Osteocyte (in vitro differentiated cells): Measurements from ENCODE around the gene NAPA. TPM values are rescaled to one million over a fixed set of nuclear protein-coding genes. Genes with fewer than 3 reads are reported as not detected.

Experiments
- DNase-seq: peaks from one replicate; pipeline ENCODE4 v3.0.0; 2021; ENCODE audit warnings: mixed read lengths; ENCODE audit not compliant: unreplicated experiment; ENCODE audit errors: extremely low spot score
- H3K27ac Mint-ChIP-seq: one replicate; pipeline ENCODE4 v1.8.0; 2021; ENCODE audit warnings: mild to moderate bottlenecking, mixed read lengths; ENCODE audit not compliant: unreplicated experiment
- H3K27me3 Mint-ChIP-seq: one replicate; pipeline ENCODE4 v1.8.0; 2021; ENCODE audit warnings: mixed read lengths; ENCODE audit not compliant: unreplicated experiment
- H3K36me3 Mint-ChIP-seq: one replicate; pipeline ENCODE4 v1.8.0; 2021; ENCODE audit warnings: mixed read lengths; ENCODE audit not compliant: unreplicated experiment
- H3K4me1 Mint-ChIP-seq: one replicate; pipeline ENCODE4 v1.8.0; 2021; ENCODE audit warnings: mixed read lengths; ENCODE audit not compliant: unreplicated experiment
- H3K4me3 Mint-ChIP-seq: one replicate; pipeline ENCODE4 v1.8.0; 2021; ENCODE audit warnings: mild to moderate bottlenecking, moderate library complexity, mixed read lengths; ENCODE audit not compliant: unreplicated experiment
- H3K9me3 Mint-ChIP-seq: one replicate; pipeline ENCODE4 v1.8.0; 2021; ENCODE audit warnings: mixed read lengths; ENCODE audit not compliant: unreplicated experiment
- total RNA-seq: library from RNA; stranded (reverse); gene quantifications from 2 replicates; pipeline ENCODE4 v1.2.1, GENCODE V29; 2021
- TF ChIP-seq, protein P1 (sequence below): fragments of 200-600 bp; sonication (generic); IDR thresholded peaks from 2 replicates; pipeline ENCODE4 v1.5.0; 2021; ENCODE audit warnings: antibody characterized with exemption, mild to moderate bottlenecking, moderate library complexity

NAPA gene
- total RNA-seq, 1 donor from 2014 or later = 104 TPM

DNA sequence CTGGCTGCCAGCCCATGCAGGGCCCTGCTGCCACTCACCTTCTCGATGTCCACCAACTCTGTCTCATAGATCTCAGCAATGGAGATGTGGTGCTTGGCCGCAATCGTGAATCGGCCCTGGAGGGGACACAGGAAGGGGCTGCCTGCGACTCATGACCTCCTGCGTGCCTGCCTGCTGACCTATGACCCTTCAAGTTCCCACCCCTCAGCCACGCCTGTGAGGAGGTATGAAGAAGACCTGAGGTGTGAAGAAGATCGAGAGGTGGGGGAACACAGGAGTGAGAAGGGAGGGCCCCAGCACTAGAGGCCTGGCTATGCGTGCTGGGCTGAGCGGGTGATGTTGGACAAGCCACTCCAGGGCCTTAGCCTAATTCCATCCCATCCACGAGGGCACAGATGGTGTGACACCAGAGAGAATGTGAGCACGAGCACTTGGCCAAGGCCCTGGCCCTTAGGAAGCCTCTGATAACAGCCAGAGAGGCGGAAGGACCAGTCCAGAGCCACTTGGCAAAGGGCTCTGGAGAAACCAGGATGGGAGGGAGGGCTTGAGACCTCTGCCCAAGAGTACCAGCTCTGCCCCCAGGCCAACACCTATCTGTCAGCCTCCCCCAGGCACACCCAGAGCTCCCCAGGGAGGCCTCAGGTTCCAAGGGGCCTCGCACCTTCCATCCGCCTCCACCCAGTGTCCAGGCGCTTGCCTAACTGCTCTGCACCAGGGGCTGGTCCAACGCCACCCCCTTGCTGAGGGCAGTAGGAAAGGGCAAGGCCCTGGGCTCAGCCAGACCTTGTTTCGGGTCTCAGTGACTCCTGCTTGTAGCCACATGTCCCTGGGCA is 21.3 kb downstream of the NAPA start:
- H3K27me3 Mint-ChIP-seq = no peaks in the 10 kb centered on the region
- peaks cover 6% of the 10 kb centered on the region for H3K36me3 Mint-ChIP-seq
- DNase-seq = no peak
- no peak overlapping the region for H3K4me3 Mint-ChIP-seq
- TF ChIP-seq, protein P1, sequence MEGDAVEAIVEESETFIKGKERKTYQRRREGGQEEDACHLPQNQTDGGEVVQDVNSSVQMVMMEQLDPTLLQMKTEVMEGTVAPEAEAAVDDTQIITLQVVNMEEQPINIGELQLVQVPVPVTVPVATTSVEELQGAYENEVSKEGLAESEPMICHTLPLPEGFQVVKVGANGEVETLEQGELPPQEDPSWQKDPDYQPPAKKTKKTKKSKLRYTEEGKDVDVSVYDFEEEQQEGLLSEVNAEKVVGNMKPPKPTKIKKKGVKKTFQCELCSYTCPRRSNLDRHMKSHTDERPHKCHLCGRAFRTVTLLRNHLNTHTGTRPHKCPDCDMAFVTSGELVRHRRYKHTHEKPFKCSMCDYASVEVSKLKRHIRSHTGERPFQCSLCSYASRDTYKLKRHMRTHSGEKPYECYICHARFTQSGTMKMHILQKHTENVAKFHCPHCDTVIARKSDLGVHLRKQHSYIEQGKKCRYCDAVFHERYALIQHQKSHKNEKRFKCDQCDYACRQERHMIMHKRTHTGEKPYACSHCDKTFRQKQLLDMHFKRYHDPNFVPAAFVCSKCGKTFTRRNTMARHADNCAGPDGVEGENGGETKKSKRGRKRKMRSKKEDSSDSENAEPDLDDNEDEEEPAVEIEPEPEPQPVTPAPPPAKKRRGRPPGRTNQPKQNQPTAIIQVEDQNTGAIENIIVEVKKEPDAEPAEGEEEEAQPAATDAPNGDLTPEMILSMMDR = no peak
- H3K27ac Mint-ChIP-seq = no peak overlapping the region
- H3K4me1 Mint-ChIP-seq = peaks cover 2% of the 10 kb centered on the region
- no peaks in the 10 kb centered on the region for H3K9me3 Mint-ChIP-seq

DNA sequence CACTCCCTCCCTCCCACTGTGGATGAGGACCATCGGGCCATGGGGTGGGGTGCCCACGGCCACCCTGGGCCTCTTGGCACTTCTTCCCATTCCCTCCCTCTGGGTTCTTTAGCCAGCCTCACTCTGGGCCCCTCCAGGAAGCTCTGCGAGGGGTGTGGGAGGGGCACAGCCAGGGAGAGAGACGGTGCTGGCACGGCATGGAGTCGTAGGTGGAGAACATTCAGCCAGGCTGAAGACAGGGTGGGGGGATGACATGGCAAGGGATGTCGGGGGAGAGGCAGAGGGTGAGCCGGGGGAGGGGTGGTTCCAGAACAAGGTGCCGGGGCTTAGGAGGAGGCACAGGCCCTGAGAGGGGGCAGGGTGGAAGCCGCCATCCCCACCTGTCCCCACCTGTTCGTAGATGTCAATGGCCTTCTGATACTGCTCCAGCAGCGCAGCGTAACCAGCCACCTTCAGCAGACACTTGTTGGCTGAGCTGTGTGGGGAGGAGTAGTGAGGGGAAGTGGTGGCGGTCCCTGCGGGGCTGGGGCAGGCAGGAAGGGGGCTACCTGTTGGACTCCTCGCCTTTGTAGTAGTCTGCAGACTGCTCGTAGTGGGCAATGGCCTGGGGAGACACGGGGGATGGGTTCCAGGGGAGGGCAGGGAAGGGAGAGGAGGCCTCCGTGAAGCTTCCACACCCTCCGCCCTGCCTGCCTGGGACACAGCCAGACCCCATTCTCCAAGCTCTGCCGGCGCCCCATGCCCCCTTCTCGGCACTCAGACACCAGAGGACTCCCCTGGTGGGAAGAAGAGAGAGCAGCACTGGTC is 22.1 kb downstream of the NAPA start:
- H3K4me1 Mint-ChIP-seq = peaks cover 2% of the 10 kb centered on the region
- H3K9me3 Mint-ChIP-seq = no peaks in the 10 kb centered on the region
- peaks cover 6% of the 10 kb centered on the region for H3K36me3 Mint-ChIP-seq
- no peak for DNase-seq
- H3K27ac Mint-ChIP-seq = no peak overlapping the region
- no peak overlapping the region for H3K4me3 Mint-ChIP-seq
- H3K27me3 Mint-ChIP-seq = no peaks in the 10 kb centered on the region
- TF ChIP-seq, protein P1 = no peak

DNA sequence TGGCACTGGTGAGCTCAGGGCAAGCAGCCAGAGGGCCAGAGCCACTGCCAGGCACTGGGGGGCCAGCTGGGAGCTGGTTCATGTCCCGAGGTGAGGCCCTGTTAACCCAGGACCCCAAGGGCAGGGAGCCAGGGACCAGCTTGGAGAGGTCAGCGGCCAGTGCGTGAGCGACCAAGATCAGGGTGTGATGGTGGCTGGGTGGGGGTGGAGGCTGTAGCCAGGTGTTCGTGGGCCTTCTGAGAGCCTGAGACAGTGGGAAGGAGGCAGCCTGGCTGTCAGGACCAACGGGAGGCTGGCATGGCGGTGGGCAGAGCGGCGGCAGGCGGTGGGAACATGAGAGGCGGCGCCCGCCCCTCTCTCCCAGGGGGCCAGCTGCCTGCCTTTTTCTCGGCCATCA is 22.7 kb downstream of the NAPA start:
- TF ChIP-seq, protein P1 = no peak
- Mint-ChIP-seq H3K36me3 (peaks cover 7% of the 10 kb centered on the region), H3K9me3 (no peaks in the 10 kb centered on the region), H3K27ac (no peak overlapping the region), H3K27me3 (no peaks in the 10 kb centered on the region), H3K4me1 (peaks cover 2% of the 10 kb centered on the region), H3K4me3 (no peak overlapping the region)
- DNase-seq = no peak

DNA sequence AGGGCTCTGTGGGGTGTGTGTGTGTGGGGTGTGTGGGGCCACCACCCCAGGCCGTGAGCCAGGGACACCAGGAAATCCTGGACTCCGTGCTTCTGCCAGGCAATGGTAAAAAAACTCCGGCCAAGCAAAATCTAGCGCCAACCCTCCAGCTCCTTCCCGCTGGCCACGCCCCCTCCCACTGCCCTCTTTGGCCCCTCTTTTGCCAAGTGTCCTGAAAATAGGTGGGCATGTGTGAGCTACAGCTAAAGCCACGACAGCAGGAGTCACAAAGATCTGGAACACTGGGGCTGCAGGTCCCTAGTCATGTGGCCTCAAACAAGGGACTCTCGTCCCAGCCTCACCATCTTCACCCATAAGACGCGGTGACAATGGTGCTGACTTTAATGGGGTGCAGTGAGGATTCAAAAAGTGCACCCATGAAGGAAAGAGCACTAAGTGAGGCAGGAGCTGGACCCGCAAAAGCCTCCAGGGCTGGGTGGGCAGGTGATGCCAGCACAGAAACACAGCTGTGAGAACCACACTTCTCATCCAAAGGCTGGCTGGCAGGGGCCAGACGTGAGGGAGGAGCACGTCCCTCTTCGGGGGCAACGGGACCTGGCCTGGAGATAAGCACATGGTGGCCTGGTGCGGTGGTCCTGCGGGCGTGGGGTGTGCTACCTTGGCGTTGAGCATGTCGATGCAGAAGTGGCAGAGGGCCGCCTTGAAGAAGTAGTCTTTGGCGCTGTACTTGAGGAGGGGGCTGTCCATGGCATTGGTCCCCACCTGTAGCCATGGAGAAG is 23.3 kb downstream of the NAPA start:
- peaks cover 2% of the 10 kb centered on the region for H3K4me1 Mint-ChIP-seq
- no peak for DNase-seq
- H3K27me3 Mint-ChIP-seq = no peaks in the 10 kb centered on the region
- H3K9me3 Mint-ChIP-seq = no peaks in the 10 kb centered on the region
- TF ChIP-seq, protein P1 = no peak
- H3K36me3 Mint-ChIP-seq = peaks cover 7% of the 10 kb centered on the region
- no peak overlapping the region for H3K27ac Mint-ChIP-seq
- H3K4me3 Mint-ChIP-seq = no peak overlapping the region
